ENCODE results near the gene ABHD10. TPM values are rescaled to one million over a fixed set of nuclear protein-coding genes. Genes with fewer than 3 reads are reported as not detected.
"Not testable (repeated sequence)": the region's sequence is repeated elsewhere in the genome, so short reads cannot be mapped to it uniquely, and the experiment has no call there.

Gene ABHD10
- total RNA-seq, 1 experiment from 2014 or later = 39.9 TPM

GRCh38 chr3:112013784-112014143, 34.9 kb downstream of the ABHD10 start:
- in situ Hi-C loops (cut with HindIII; ENCODE audit: low sequenced_read_pairs) = no loop called here
- no peak for DNase-seq (ENCODE audit: low spot score)

- no peak for DNase-seq (ENCODE audit: low spot score)
- in situ Hi-C loops (cut with HindIII; ENCODE audit: low sequenced_read_pairs) = no loop called here
Observed at GRCh38 chr3:112017091-112017490, 38.3 kb downstream of the ABHD10 start.

GRCh38 chr3:112018712-112019111, 39.9 kb downstream of the ABHD10 start:
- in situ Hi-C loops (cut with HindIII; ENCODE audit: low sequenced_read_pairs) = no loop called here
- DNase-seq (ENCODE audit: low spot score) = no peak

GRCh38 chr3:112019716-112020115, 40.9 kb downstream of the ABHD10 start:
- DNase-seq (ENCODE audit: low spot score) = no peak
- in situ Hi-C loops (cut with HindIII; ENCODE audit: low sequenced_read_pairs) = no loop called here

GRCh38 chr3:112020674-112021085, 41.9 kb downstream of the ABHD10 start:
- in situ Hi-C loops (cut with HindIII; ENCODE audit: low sequenced_read_pairs) = no loop called here
- DNase-seq (ENCODE audit: low spot score) = no peak

GRCh38 chr3:112027142-112027541, 48.3 kb downstream of the ABHD10 start:
- no peak for DNase-seq (ENCODE audit: low spot score)
- in situ Hi-C loops (cut with HindIII; ENCODE audit: low sequenced_read_pairs) = no loop called here

GRCh38 chr3:112027826-112028225, 49.0 kb downstream of the ABHD10 start:
- in situ Hi-C loops (cut with HindIII; ENCODE audit: low sequenced_read_pairs) = no loop called here

GRCh38 chr3:112030901-112031300, 52.1 kb downstream of the ABHD10 start:
- in situ Hi-C loops (cut with HindIII; ENCODE audit: low sequenced_read_pairs) = no loop called here
- DNase-seq (ENCODE audit: low spot score) = no peak

More at GRCh38 chr3:112027826-112028225, 49.0 kb downstream of the ABHD10 start:
- no peak for DNase-seq (ENCODE audit: low spot score)

GRCh38 chr3:112032098-112032731, 53.4 kb downstream of the ABHD10 start:
- DNase-seq (ENCODE audit: low spot score) = no peak
- in situ Hi-C loops (cut with HindIII; ENCODE audit: low sequenced_read_pairs) = no loop called here

GRCh38 chr3:112034436-112034835, 55.6 kb downstream of the ABHD10 start, which contains the start of gene TMPRSS7:
Gene TMPRSS7 (plus strand): TSS chr3:112034736. CDS start chr3:112034846, 110 bp downstream.
- no peak for DNase-seq (ENCODE audit: low spot score)
- in situ Hi-C loops (cut with HindIII; ENCODE audit: low sequenced_read_pairs) = no loop called here

GRCh38 chr3:112035241-112035640, 56.4 kb downstream of the ABHD10 start:
- no peak for DNase-seq (ENCODE audit: low spot score)
- in situ Hi-C loops (cut with HindIII; ENCODE audit: low sequenced_read_pairs) = no loop called here

- in situ Hi-C loops (cut with HindIII; ENCODE audit: low sequenced_read_pairs); DNase-seq (ENCODE audit: low spot score): not testable (repeated sequence)
Observed at GRCh38 chr3:112037194-112037593, 58.4 kb downstream of the ABHD10 start.

- DNase-seq (ENCODE audit: low spot score) = no peak
- in situ Hi-C loops (cut with HindIII; ENCODE audit: low sequenced_read_pairs) = no loop called here
Observed at GRCh38 chr3:112038863-112039262, 60.0 kb downstream of the ABHD10 start.

- DNase-seq (ENCODE audit: low spot score) = no peak
- in situ Hi-C loops (cut with HindIII; ENCODE audit: low sequenced_read_pairs) = no loop called here
Observed at GRCh38 chr3:112041321-112041720, 62.5 kb downstream of the ABHD10 start.

- DNase-seq (ENCODE audit: low spot score) = no peak
- in situ Hi-C loops (cut with HindIII; ENCODE audit: low sequenced_read_pairs) = no loop called here
Observed at GRCh38 chr3:112042842-112043280, 64.0 kb downstream of the ABHD10 start.

Other genes starting within 250 kb of the ABHD10 start
- gene PHLDB2, start 119.8 kb upstream of the ABHD10 start, total RNA-seq (2014; rRNA removed; shearing (Covaris generic)) = not detected in 2 replicates
- gene TAGLN3, start 19.9 kb downstream of the ABHD10 start, total RNA-seq (2014; rRNA removed; shearing (Covaris generic)) = not detected in 2 replicates
- not detected in 2 replicates for gene TMPRSS7, start 55.7 kb downstream of the ABHD10 start, total RNA-seq (2014; rRNA removed; shearing (Covaris generic))
- not detected in 2 replicates for gene C3orf52, start 107.4 kb downstream of the ABHD10 start, total RNA-seq (2014; rRNA removed; shearing (Covaris generic))
- not detected in 2 replicates for gene GCSAM, start 154.2 kb downstream of the ABHD10 start, total RNA-seq (2014; rRNA removed; shearing (Covaris generic))